NCI-H1048 (cell line): ENCODE data around the gene LHB.
"Not testable (repeated sequence)": the region's sequence is repeated elsewhere in the genome, so short reads cannot be mapped to it uniquely, and the experiment has no call there.

Source experiments
- DNase-seq: peaks from one replicate; lab custom pipeline; 2025; lab: John Stamatoyannopoulos, UW

Gene LHB

GRCh38 chr19:49017041-49017665 lies at the start of gene LHB:
Gene LHB (minus strand): TSS chr19:49017091. CDS start chr19:49017081, 10 bp downstream.
- DNase-seq: no peak

DNA sequence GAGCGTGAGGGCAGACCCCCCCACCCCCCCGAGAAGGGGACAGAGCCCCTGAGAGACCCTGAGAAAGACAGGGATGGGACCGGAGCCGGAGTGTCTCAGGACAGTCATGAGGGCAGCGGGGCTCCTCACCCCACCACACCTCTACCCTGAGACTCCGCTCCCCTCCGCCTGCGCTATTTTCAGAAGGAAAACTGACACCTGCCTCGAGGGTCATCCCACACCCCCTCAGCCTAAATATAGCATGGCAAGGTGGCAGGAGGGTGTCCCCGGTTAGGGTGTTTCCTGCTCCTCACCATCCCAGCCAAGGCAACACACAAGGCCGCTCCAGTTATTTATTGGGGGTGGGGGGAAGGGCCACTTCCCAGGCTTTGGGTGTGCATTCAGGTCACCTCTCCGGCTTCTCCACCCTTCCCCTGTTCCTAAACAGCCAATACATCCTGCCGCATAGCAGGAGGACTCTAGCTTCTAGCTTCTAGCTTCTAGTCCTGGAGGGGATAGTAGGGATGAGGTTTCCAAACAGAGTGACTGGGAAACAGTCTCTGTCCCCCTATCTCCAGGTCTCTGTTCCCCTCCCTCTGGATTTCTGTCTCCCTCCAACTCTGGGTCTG lies 49.1 kb upstream of the LHB start:
- DNase-seq: no peak

DNA sequence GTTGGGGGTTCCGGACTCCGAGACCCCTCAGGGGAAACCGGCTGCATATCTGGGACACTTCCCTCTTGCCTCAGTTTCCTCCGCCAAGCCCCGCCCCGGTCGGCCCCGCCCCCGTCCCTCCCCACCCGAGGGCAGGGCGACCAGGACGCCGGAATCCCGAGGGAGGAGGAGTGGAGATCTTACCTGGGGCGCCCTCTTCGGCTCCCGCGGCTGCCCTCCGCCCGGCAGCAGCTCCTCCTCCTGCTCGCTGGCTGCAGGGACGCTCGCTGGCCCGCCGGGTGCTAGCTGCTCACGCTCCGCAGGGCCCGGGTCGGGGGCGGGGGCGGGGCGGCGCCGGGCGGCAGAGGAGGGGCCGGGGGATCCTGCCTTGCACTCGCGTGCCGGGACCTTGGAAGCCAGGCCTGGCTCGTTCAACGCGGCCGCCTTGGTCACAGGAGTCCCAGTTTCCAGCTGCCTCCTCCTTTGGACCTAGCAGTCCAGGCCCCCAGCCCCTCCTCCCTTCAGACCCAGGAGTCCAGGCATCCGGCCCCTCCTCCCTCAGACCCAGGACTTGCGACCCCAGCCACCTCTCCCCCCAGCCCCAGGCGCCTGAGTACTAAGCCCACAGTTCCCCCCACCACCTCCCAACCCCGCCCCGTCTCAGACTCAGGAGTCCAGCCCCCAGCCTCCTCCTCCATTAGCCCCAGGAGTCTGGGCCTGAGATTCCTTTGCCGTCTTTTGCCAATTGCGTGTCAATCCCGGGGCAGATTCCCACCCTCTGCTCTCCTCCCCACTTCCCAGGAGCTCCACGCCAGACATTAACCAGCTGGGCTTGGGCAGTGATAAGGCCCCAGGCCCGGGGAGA lies 48.1 kb upstream of the LHB start, which contains the start of gene NTF4:
Gene NTF4, minus strand, starts transcription at position 51 of the 844 bp plus-strand sequence. CDS start 2,821 bp downstream, outside the sequence.
- no peak for DNase-seq

- no peak for DNase-seq
These were observed 47.2 kb upstream of the LHB start for GRCh38 chr19:49064029-49064629.

- DNase-seq: no peak
These were observed 44.6 kb upstream of the LHB start for GRCh38 chr19:49061445-49061844.

GRCh38 chr19:49061000-49061399 lies 44.1 kb upstream of the LHB start:
- no peak for DNase-seq

DNA sequence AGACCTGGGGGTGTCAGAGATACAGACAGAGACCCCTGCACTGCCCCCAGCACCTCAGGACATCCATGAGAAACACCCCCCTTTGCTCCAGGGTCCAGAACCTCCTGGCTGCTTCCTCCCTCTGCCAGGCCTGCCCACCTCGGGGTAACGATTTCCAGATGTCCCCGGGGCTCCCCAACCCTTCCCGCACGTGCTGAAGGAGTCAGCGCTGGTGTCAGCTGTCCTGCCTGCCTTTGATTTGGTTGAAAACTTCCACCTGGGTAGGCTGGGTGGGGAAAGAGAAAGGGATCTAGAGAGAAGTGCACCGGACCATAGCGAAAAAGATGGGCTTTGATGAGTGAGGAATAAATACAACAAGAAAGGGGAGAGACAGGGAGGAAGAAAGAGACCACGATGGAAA lies 42.2 kb upstream of the LHB start:
- DNase-seq: no peak

DNA sequence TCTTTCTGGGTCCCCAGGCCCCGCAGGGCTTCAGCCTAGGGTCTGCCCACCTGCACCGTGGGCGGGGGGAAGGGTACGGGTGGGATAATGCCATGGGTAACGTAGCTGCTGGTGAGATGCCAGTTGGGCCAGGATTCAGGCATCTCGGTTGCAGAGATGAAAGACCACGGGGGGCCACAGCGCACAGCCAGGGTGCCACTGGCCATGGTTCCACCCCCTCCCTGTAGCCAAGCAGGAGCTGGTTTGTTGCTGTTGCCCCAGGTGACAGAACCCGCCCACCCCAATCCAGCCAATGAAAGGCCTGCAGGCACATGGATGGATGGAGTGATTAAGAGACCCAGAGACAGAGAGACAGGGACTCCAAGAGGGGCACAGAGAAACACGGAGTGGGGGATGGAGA lies 41.7 kb upstream of the LHB start:
- no peak for DNase-seq

DNA sequence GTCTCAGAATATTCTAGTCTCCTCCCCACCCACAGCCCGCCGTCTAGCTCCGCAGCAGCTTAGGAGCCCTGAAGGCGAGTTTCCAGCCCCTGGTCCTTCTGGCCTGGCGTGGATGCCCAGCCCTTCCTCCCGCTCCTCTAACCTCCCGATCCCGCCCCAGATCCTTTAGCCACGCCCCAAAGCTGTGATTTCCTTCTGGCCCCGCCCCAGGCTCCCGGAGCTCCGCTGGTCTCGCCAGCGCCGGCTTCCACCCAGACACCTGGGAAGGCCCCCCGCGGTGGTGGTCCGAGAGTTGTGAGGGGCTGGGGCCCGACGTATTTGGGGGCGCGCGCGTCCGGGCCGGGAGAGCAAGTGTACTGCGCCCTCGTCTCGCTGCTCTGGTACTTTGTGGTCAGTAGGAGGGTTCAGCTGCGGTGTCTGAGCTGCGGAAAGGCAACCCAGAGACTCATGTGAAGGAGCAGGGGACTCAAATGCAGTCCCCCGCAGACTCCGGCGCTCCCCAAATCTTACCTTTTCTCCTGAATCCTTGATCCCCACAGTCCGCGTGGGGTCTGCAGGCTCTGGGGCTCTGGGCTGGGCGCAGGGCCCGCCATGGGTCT lies 40.8 kb upstream of the LHB start, which contains the start of gene CGB7:
Gene CGB7, minus strand, starts transcription at position 114 of the 599 bp plus-strand sequence. CDS start 2,374 bp downstream, outside the sequence.
- no peak for DNase-seq

GRCh38 chr19:49056902-49057596 lies 40.2 kb upstream of the LHB start:
- not testable (repeated sequence) for DNase-seq

DNA sequence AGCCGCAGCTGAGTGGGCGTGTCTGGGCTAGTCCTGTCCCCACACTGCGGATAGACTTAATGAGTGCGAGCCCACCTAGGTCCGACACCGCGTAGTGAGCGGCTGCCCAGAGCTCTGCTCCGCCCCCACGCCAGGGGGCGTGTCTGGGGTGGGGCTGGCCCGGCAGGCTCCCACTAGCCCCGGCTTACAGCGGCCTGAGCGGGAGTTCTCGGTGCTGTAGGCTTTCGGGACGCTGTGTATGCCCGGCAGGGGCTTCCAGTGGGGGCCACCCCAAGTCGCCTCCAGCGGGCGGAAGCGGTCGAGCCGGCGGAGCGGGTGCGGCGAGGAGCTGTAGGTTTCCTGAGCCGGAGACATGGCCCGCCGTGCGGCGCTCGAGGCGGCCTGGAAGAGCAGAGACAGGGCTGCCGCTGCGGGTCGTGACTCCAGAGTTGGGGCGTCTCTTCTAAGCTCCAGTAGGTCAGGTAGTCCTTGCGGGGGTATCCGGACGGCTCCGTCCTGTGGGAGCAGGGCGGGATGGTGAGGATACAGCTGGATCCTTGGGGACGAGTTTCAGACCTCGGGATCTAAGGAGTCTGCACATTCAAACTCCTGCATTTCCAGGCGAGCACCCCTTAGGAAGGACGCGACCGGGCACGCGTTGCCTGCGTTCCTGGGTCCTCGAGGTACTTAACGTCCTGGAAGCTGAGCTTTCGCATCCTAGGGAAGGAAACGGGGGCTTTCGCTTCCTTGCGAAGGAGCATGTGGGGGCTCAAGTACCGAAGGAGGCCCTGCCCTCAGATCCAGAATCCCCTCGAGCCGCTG lies 39.4 kb upstream of the LHB start:
- DNase-seq: no peak

DNA sequence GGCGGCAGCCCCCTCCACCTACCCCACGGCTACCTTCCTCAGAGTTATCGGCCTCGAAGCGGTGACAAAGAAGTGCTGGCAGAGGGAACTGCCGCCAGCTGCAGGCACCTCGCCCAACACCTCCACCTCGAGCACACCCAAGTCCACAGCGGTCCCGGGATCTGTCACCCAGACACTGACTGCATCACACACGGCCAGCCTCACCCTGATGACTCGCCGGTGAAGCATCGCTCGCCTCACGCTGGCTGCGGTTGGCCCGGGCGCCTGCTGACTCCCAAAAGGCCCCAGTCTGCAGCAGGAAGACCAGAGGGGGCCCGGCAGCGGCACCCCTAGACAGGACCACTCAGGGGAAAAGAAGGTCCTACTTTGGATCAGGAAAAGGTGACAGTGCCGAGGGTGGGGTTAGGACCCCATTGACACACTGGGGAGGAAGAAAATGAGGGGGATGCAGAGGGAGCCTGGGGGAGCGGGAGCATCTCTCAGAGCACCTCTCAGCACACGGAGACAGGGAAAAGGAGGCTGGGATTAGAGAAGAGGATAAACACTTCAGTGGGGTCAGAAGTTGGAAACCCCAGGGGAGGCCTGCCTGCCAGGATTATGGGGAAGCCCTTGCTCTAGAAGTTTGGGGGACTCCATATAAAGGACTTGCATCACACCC lies 33.6 kb upstream of the LHB start:
- not testable (repeated sequence) for DNase-seq

DNA sequence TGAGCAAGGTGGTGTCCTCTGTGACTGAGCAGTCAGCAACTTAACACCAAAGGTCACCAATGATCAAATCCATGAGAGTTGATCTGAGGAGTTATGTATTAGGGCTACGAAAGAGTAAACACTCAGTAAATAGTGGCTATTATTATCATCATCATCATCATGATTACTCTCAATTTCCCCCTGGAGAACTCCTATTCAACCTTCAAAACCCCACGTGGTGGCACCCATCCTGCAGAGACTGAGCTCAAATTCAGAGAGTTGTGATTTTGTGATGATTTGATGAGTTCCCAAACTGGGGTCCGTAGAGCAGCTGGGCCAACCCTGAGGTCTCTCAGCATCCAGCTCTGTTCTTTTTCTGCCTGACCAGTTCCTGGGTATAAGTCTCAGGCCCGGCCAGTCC lies 32.9 kb upstream of the LHB start:
- not testable (repeated sequence) for DNase-seq

- not testable (repeated sequence) for DNase-seq
These were observed 32.1 kb upstream of the LHB start, which contains the start of gene CGB8 for GRCh38 chr19:49049011-49049410. Gene CGB8 (minus strand): TSS chr19:49049111. CDS start chr19:49048739, 372 bp downstream.

- DNase-seq: not testable (repeated sequence)
These were observed 26.7 kb upstream of the LHB start, which contains the start of gene CGB5 for GRCh38 chr19:49043548-49043947. Gene CGB5 (plus strand): TSS chr19:49043848. CDS start chr19:49044210, 362 bp downstream.

GRCh38 chr19:49042666-49043065 lies 25.8 kb upstream of the LHB start:
- not testable (repeated sequence) for DNase-seq

DNA sequence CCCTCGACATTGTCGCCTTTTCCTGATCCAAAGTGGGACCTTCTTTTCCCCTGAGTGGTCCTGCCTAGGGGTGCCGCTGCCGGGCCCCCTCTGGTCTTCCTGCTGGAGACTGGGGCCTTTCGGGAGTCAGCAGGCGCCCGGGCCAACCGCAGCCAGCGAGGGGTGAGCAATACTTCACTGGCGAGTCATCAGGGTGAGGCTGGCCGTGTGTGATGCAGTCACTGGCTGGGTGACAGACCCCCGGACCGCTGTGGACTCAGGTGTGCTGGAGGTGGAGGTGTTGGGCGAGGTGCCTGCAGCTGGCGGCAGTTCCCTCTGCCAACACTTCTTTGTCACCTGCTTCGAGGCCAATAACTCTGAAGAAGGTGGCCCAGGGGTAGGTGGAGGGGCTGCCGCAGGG lies 25.3 kb upstream of the LHB start:
- DNase-seq: no peak

DNA sequence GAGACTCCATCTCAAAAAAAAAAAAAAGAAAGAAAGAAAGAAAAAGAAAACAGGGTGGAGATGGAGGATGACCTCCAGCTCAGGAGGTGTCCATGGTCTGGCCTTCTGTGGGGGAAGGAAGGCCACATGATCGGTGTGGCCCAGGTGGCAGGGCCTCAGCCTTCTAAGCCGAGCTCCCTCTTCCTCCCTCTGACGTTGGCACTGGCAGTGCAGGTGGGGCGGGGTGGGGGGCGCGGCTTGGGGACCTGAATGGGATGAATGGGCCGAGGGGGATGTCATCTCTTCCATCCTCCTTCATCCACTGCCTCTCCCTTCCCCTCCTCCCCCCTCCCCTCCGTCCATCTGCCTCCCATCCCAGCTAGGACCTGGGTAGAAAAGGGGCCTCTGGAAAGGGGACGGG lies 22.8 kb upstream of the LHB start:
- not testable (repeated sequence) for DNase-seq

- DNase-seq: not testable (repeated sequence)
These were observed 21.8 kb upstream of the LHB start for GRCh38 chr19:49038557-49039276.
